COLO668 (cell line): ENCODE results near the gene NCAM1.

Source experiments
- DNase-seq: peaks from one replicate; lab custom pipeline; 2025; ENCODE audit not compliant: unreplicated experiment; lab: John Stamatoyannopoulos, UW

The NCAM1 gene

GRCh38 chr11:113247221-113247620 lies 286.0 kb downstream of the NCAM1 start:
- DNase-seq, result no peak

GRCh38 chr11:113247966-113248365 lies 286.7 kb downstream of the NCAM1 start:
- no peak for DNase-seq

DNA sequence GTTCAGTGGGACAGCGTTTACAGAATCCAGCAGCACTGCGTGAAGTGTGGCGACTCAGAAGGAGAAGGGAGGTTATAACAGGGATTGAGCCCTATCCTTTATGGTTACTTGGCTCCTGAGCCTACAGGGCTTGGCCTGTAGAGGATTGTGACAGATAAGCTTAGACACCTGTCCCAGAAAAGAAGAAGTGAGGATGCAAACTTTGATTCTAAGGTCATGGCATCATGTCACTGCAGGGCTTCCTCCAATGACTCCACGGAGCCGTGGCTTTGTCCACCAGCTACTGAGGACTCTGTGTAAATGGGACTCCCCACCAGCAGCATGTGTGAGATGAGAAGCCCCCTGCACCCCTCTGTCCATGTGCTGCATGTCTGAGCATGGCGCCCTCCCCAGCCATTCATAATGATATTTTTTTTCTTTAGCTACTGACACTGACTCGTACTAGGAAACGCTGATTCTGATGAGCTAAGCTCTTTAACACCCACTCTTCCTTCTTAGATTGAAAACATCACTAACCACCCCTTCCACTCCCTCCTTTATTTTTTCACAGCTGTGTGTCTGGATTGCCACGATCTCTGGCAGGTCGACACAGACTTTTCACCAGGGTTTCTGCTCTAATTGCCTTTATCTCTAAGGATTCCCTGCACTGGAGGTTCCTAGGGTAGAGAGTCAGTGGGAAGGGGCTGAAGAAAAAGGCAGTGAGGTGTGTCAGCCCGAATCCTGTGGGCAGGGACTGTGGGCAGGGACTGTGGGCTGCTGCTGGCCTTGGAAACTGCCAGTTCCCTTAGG lies 287.7 kb downstream of the NCAM1 start:
- DNase-seq, result no peak

DNA sequence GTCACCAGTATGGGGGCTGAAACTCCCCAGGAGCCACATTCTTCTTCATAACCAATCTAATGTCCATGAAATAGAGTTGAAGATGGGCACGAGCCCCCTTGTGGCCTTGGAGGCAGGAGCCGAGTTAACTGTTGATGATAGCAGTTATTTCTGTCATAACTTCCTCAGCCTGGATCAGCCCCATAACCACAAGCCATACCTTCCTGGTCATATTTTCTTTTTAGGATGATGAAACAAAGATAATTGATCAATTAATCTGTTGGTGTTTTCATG lies 288.2 kb downstream of the NCAM1 start:
- no peak for DNase-seq

DNA sequence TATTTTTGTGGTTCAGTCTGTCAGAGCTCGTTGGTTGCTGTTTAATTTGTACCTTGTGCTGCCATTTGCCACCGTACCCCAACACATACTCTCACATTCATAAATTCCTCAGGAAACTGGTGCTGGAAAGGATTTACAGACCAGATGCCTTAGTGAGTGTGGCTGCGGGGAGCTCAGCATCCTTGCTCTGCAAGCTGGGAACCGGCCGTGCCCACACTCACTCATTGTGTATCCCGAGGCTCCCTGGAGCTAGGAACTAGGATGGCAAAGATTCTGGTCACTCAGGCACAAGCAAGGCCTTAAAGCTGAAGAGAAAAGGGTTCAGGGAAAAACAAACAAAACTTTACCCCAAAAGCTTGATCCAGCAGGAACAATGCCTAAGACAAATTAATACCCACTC lies 288.6 kb downstream of the NCAM1 start:
- DNase-seq, result no peak

DNA sequence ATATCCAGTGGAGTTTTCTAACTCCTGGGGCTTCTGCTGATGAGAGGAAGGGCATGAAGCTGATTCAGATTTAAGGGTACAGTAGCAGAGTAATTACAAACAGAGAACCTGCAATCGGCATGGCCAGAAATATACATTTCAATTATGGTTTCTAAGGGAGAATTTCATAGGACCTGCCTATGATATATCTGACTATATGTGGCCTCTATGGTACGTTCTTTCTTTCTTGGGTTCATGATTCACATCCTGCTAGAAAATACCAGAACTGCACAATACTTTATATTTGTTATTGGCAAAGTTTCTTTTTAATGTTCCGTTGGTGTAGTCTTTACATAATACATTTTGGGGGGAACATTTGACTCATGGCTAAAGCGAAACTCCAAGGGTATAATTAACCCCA lies 290.1 kb downstream of the NCAM1 start:
- no peak for DNase-seq

- no peak for DNase-seq
Measured at GRCh38 chr11:113253406-113253805, 292.2 kb downstream of the NCAM1 start.

- DNase-seq, result no peak
Measured at GRCh38 chr11:113255096-113255495, 293.9 kb downstream of the NCAM1 start.

DNA sequence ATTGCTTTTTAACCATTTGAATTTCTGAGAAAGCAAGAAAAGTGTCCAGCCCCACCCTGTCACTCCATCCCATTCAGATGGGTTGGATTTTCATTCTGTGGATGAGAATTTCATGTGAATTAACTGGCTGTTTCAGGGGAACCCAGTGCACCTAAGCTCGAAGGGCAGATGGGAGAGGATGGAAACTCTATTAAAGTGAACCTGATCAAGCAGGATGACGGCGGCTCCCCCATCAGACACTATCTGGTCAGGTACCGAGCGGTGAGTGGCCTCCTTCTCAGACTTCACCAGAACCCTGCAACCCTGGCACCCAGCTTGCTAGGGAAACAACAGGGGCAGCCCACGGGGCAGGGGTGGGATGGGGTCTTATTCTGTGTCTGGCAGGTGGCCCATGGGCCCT lies 294.5 kb downstream of the NCAM1 start:
- DNase-seq, result no peak

DNA sequence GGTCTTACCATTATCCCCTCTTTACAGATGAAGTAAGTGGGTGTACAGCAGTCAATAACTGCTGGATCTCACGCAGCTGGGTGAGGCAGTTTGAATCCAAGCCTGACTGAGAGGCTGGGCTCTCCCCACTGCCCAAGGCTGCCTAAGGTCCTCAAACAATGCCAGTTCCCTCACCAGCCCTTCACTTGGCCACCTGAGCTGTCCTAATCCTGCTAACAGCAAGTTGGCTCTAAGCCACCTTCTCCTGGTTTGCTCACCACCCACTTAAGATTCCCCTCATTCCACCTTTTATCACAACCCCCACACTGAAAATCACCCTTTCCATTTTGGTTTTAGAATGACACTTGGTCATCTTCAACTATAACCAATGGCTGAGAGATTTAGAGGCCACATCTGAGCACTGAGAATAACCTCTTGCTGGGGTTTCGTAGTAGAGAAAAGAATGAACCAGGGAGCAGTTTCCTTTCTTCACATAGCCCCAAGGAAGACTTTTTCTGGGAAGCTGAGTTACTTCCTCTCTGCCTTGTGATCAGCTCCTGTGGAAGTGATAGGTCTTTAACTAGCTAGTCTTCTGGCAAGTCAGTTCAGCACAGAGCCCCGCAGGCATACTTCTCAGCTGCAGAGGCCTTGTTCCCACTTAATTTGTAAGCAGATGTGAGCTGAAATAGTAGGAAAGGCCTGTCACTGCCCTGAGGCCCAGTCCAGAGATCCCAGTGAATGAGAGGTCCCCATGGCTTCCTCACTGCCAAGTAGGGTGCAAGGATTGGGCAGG lies 295.4 kb downstream of the NCAM1 start:
- no peak for DNase-seq

DNA sequence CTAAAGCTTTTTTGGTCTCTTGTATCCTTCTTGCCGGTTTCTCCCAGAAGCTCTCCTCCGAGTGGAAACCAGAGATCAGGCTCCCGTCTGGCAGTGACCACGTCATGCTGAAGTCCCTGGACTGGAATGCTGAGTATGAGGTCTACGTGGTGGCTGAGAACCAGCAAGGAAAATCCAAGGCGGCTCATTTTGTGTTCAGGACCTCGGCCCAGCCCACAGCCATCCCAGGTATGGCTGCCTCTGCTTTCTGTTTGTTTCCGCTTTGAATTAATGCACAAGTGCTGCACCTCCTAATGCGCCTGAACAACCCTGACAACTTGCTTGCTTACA lies 298.8 kb downstream of the NCAM1 start:
- DNase-seq, result no peak

DNA sequence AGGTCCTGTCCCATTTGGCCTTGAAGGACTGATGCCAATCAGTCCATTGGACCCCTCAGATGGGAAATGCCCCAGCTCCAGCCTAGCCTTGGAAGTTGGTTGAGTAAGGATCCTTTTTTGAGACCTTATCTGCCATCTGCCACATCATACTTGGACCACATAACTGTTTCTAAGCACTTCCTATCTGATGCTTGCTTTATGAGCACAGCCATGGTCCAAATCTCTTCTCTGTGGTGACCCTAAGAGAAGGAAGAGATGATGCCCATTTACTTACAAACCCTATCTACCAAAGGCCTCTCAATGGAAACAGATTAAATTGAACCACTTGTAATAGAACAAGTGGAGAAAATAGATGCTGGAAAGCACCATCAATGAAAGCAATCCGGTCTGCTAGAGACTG lies 299.3 kb downstream of the NCAM1 start:
- DNase-seq, result no peak

DNA sequence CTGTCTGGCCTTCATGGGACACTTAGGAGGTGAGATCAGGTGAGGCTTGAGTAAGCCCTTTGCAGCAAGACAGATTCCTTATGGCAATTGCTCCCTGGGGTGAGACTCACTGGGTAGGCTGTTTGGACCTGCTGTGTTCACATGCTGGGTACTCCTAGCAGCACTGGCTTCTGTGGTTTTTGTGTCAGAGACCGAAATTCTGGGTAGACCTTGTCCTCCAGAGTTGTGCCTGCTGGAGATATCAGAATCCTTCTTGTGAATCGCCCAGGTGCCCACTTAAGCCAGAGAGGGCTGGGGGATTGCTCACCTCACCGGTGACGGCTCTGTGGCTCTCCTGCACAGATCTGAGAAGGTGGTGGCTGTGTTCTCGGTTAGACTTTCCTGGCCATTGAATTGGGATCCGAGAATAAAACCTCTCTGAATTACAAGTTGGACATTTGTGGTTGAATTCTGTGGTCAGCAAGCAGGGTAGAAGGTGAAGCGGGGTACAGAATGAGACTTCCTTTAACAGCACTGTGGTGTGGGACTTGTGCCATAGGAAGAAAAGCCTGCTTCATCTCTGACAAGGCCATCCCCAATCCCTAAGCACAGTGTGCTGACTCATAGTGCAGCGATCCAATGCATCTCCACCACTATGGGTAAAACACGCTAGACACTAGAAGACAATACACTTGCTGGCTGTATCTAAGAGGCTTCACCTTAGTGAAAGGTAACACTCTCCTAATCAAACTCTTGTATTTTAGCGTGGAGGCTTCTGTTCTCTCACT lies 300.7 kb downstream of the NCAM1 start:
- DNase-seq, result no peak

- DNase-seq, result no peak
Measured at GRCh38 chr11:113262594-113262993, 301.4 kb downstream of the NCAM1 start.

DNA sequence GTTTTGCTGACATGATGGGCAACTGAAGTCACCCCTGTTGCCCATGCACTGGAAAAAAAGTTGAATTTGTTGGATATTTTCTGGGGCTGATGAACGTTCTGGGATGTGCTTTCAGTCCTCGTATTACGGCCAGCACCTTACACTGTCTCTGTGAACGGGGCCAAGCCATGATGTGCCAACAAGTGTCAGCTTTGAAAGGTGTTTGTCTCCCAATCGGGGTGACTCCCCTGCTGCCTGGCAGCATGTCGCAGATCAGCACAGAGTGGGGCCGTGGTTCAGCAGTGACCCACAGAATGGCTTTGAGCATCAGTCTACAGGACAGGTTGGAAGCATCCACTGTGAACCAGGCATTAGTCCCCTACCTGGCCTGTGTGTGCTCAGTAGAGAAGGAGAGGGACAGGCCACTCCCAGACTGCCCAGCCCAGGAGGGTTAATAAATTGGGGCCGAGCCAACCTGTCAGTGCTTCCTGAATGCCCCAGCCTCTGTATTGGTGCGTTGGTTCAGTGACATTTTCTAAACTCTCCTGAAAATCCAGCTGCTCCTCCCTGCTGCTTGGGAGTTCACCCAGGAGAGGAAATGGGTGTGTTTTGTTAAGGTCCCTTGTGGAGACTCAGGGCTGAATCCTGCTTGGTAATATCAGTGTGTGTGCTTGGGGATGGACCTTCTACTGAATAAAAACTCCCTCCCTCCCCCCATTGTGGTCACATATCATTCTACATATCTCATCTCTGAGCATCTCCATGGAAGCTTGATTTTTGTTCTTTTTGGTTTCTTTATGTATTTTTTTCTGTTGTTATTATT lies 302.4 kb downstream of the NCAM1 start:
- DNase-seq, result no peak

- DNase-seq, result no peak
Measured at GRCh38 chr11:113265362-113265761, 304.1 kb downstream of the NCAM1 start.

DNA sequence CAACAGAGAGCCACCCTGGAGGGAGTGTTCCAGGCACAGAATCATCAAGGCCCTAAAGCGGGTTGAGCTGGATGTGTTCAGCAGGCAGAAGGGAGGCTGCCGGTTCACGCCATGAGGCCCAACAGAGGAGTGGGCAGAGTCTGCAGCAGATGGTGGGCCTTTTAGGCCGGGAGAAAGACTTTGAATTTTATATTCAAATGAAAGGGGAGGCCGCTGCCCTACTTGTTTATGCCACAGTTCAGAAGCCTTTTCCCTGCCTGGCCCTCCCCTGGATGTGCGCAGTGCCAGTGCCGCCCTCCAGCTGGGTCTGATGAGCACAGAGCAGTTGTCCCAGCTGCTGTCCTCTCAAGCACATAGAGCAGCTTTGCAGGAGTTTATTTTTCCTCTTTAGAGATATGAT lies 306.3 kb downstream of the NCAM1 start:
- no peak for DNase-seq

- no peak for DNase-seq
Measured at GRCh38 chr11:113269096-113269495, 307.9 kb downstream of the NCAM1 start.

DNA sequence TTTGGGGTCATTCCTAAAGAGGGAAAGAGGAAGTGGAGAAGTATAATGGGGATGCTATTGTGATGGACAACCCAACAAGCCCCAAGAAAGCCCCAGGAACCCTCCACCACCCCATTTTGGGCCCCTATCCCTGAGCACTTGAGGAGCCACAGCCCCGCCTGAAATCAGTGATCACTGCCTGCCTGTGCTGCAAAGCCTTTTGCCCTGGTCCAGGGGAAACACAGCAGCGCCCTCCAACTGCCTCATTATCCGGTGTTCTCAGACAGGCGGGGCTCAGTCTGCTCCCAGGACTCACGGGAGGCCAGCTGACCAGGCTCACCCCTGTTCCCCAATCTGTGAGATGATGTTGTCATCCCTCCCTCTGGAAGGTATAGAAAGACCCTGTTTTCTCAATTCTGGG lies 308.4 kb downstream of the NCAM1 start:
- no peak for DNase-seq

GRCh38 chr11:113270080-113270479 lies 308.9 kb downstream of the NCAM1 start:
- DNase-seq, result peak; percentile 32

DNA sequence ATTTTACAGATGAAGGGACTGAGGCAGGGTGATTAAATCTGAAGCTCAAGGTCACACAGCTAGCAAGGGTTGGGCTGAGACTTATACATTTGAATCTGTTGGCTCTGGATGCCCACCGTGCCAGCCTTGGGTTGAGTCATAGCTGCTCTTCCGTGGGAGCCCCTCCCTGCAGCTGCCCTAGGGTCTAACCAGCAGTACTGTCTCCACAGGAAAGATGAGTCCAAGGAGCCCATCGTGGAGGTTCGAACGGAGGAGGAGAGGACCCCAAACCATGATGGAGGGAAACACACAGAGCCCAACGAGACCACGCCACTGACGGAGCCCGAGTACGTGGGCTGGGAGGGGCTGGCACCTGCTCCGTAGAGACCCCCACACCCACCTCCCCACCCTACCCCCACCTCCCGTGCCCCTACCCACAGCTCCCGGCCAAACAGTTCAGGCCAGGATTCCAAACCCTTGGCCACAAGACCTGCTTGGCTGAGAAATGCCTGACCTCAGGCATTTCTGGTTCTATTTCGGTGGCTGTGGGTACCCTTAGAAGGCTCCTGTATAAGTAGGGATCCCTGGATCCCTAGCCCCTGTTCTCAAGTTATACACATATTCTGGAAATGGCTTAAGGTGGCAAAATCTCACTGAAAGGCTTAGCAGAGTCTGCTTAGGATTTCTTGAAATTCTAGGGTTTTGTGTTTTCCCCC lies 310.5 kb downstream of the NCAM1 start:
- DNase-seq, result no peak
